Nephron progenitor cell (in vitro differentiated cells): Measurements from ENCODE around the gene LTB4R.

Source experiments
- DNase-seq: peaks from one replicate; pipeline ENCODE4 v3.0.0; 2021
- H3K27ac Mint-ChIP-seq: 2 replicates; pipeline ENCODE4 v1.8.0; 2021; ENCODE audit warnings: mild to moderate bottlenecking, moderate library complexity, mixed read lengths
- H3K27me3 Mint-ChIP-seq: 2 replicates; pipeline ENCODE4 v1.8.0; 2021; ENCODE audit warnings: mild to moderate bottlenecking, low read depth, mixed read lengths; ENCODE audit not compliant: poor library complexity
- H3K36me3 Mint-ChIP-seq: 2 replicates; pipeline ENCODE4 v1.8.0; 2021; ENCODE audit warnings: low read depth, mixed read lengths
- H3K4me1 Mint-ChIP-seq: 2 replicates; pipeline ENCODE4 v1.8.0; 2021; ENCODE audit warnings: mixed read lengths
- H3K4me3 Mint-ChIP-seq: 2 replicates; pipeline ENCODE4 v1.8.0; 2021; ENCODE audit warnings: mild to moderate bottlenecking, moderate library complexity, mixed read lengths
- H3K9me3 Mint-ChIP-seq: 2 replicates; pipeline ENCODE4 v1.8.0; 2021; ENCODE audit warnings: mild to moderate bottlenecking, moderate library complexity, mixed read lengths
- TF ChIP-seq, protein P1 (sequence below): fragments of 200-600 bp; sonication (generic); IDR thresholded peaks from 2 replicates; pipeline ENCODE4 v1.5.0; 2021; ENCODE audit warnings: antibody characterized with exemption

Gene LTB4R

DNA sequence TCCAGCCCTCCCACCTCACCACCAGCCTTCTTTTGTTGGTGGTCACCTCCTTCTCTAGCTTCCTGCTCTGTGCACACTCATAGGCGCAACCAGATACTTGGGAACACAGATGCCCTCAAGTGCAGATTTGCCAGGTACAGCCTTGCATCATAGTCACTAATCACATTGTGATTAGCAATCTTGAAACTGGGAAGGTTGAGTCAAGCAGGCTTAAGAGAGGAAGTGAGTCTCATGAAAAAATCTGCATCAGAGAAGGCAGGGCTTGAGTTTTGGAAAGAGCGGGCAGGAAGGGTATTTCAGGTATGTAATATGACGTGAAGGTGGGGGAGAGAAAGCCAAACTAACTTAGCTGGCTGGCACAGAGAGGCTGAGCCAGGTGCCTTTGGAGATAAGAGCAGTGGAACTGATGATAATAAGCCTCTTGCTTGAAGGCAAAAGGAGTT, 37.2 kb upstream of the LTB4R start:
- no peak for DNase-seq
- H3K4me3 Mint-ChIP-seq = no peak overlapping the region
- H3K27me3 Mint-ChIP-seq = peaks cover 14% of the 10 kb centered on the region
- H3K4me1 Mint-ChIP-seq = peaks cover 16% of the 10 kb centered on the region
- no peaks in the 10 kb centered on the region for H3K36me3 Mint-ChIP-seq
- no peaks in the 10 kb centered on the region for H3K9me3 Mint-ChIP-seq
- TF ChIP-seq, protein P1, sequence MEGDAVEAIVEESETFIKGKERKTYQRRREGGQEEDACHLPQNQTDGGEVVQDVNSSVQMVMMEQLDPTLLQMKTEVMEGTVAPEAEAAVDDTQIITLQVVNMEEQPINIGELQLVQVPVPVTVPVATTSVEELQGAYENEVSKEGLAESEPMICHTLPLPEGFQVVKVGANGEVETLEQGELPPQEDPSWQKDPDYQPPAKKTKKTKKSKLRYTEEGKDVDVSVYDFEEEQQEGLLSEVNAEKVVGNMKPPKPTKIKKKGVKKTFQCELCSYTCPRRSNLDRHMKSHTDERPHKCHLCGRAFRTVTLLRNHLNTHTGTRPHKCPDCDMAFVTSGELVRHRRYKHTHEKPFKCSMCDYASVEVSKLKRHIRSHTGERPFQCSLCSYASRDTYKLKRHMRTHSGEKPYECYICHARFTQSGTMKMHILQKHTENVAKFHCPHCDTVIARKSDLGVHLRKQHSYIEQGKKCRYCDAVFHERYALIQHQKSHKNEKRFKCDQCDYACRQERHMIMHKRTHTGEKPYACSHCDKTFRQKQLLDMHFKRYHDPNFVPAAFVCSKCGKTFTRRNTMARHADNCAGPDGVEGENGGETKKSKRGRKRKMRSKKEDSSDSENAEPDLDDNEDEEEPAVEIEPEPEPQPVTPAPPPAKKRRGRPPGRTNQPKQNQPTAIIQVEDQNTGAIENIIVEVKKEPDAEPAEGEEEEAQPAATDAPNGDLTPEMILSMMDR = no peak
- H3K27ac Mint-ChIP-seq = no peak overlapping the region

DNA sequence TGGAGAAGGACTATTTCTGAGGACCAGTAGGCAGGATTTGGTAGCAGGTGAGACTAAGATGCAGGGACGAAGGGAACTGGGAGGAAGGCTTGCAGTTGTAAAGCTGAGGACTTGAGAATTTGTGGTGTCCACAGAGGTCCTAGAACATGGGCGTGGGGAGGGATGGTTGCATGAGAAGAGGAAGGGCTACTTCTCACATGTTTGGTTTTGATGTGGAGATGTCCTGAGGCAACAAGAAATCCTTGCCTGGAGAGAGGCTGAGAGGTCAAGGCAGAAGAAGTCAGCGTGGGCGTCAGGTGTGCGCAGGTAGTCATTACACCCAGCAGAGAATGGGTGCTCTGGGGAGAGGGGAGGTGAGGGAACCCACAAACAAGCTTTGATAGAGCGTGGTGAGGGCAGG, 34.2 kb upstream of the LTB4R start:
- peaks cover 9% of the 10 kb centered on the region for H3K4me1 Mint-ChIP-seq
- no peak for DNase-seq
- TF ChIP-seq, protein P1 = no peak
- H3K9me3 Mint-ChIP-seq = no peaks in the 10 kb centered on the region
- peaks cover 11% of the 10 kb centered on the region for H3K27me3 Mint-ChIP-seq
- H3K36me3 Mint-ChIP-seq = no peaks in the 10 kb centered on the region
- H3K27ac Mint-ChIP-seq = no peak overlapping the region
- H3K4me3 Mint-ChIP-seq = no peak overlapping the region

DNA sequence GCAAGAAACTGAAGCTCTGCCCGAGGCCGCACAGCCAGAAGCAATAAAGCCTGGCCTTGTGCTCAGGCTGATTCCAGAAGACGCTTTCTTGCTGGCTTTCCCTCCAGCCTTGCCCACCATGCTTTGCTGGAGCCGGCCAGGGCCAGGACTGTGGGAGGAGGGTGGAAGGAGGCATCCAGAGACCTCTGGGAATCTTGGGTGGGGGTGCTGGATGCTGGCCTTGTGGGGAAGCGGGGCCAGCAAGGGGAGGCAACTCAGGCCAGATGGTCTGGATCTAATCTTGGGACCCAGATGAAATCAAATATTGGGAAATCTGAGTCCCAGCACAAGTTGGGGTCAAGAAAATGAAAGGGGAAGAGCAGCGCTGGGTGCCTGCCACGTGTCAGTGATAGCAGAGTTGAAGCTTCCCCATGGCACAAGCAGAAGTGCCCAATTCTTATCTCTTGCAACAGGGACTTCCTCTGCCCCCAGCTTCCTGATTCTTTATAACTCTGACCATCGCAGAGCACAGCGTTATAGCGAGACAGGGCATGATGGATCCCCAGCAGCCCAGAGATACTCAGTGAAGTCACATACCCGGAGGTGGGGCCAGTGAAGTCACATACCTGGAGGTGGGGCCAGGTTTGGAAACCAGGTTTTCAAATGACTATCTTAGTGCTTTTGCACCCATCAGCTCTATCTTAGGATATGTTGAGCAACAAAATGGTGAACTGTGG, 33.5 kb upstream of the LTB4R start:
- H3K9me3 Mint-ChIP-seq = no peaks in the 10 kb centered on the region
- no peaks in the 10 kb centered on the region for H3K36me3 Mint-ChIP-seq
- peaks cover 2% of the 10 kb centered on the region for H3K4me1 Mint-ChIP-seq
- no peak for DNase-seq
- H3K4me3 Mint-ChIP-seq = no peak overlapping the region
- TF ChIP-seq, protein P1 = no peak
- H3K27ac Mint-ChIP-seq = no peak overlapping the region
- H3K27me3 Mint-ChIP-seq = peaks cover 12% of the 10 kb centered on the region

DNA sequence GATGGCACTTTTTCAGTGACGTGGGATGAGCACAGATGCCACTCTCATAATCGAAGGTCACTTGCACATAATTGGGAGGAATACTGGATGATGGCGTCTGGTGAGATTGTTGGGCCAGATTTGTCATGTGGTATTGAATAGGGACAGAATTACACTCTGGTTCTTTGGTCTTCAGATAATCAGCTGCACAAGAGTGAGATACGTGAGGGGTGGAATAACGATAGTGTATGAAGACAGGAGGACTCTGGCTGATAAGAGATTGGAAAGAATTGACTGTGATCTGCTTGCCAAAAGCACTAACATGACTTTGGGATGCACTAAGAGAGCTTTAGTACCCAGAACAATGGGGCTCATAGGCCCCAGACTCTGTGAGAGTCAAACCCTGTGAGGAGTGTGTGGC, 32.9 kb upstream of the LTB4R start:
- no peak for DNase-seq
- H3K27ac Mint-ChIP-seq = no peak overlapping the region
- H3K9me3 Mint-ChIP-seq = no peaks in the 10 kb centered on the region
- peaks cover 12% of the 10 kb centered on the region for H3K27me3 Mint-ChIP-seq
- H3K4me3 Mint-ChIP-seq = no peak overlapping the region
- TF ChIP-seq, protein P1 = no peak
- no peaks in the 10 kb centered on the region for H3K4me1 Mint-ChIP-seq
- H3K36me3 Mint-ChIP-seq = no peaks in the 10 kb centered on the region

DNA sequence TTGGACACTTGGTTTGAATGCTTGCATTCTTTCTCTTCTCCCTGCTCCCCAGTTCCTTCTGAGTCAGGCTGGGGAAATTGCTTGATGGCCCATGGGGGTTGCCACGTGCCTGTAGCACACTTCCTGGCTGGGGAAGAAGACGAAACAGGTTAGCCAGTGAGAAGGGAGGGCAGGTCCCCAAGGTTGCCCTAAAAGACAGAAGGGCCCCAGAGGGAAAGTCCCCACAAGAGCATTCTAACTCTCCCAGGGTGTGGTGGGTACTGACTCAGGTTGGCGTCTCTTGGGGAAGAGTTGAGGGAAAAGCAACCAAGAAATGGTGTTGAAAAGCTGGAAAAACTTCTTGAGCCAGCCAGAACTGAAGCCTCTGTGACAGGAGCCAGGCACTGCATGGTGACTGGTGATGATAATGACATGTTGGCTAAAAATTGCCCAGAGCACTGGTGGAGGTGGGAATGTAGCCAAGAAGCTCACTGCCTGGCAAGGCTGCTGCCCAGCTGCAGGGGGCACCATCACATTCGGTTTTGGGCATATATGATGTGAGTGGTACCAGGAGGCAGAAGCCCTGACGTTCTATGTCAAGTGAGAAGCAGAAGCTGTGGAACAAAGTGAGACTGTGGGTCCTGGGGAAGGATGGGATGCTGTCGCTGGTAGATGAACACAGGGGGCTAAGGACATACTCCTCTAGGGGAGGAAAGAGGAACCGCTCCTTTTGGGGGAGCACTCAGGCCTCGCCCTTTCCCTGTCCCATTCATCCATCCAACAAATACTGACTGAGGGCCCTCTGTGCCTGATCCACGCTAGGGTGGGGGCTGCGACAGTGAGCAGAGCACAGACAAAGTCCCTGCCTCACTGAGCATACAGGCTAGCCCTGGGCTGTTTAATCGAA, 31.8 kb upstream of the LTB4R start:
- peaks cover 12% of the 10 kb centered on the region for H3K27me3 Mint-ChIP-seq
- H3K4me1 Mint-ChIP-seq = no peaks in the 10 kb centered on the region
- no peaks in the 10 kb centered on the region for H3K36me3 Mint-ChIP-seq
- no peak overlapping the region for H3K4me3 Mint-ChIP-seq
- H3K27ac Mint-ChIP-seq = no peak overlapping the region
- H3K9me3 Mint-ChIP-seq = no peaks in the 10 kb centered on the region
- no peak for DNase-seq
- TF ChIP-seq, protein P1 = no peak
